Peyer's patch (tissue), 4 donors: ENCODE measurements around the gene C1QTNF6. TPM values are rescaled to one million over a fixed set of nuclear protein-coding genes. Genes with fewer than 3 reads are reported as not detected.

ENCODE experiments used
- DNase-seq, 3 donors: peaks; one replicate each; pipeline ENCODE4 v3.0.0-alpha.2; 2017 to 2019
- H3K27ac ChIP-seq, 4 donors: fragments of 200-600 bp; sonication (generic); one replicate each; pipeline ENCODE4 v1.5.1; 2016 to 2019
- H3K27me3 ChIP-seq, 2 donors: fragments of 200-600 bp; sonication (generic); one replicate each; pipeline ENCODE4 v1.5.1; 2019
- H3K36me3 ChIP-seq, 3 donors: fragments of 200-600 bp; sonication (generic); one replicate each; pipeline ENCODE4 v1.5.1; 2016 to 2019
- H3K4me1 ChIP-seq, 4 donors: fragments of 200-600 bp; sonication (generic); one replicate each; pipeline ENCODE4 v1.5.1; 2016 to 2019
- H3K4me3 ChIP-seq, 4 donors: fragments of 200-600 bp; sonication (generic); 1 replicate in 3 of 4; 2 replicates in 1 of 4; pipeline ENCODE4 v1.5.1; 2016 to 2019; ENCODE audit warnings: mild to moderate bottlenecking in 1 of 4
- H3K9me3 ChIP-seq, 4 donors: fragments of 200-600 bp; sonication (generic); one replicate each; pipeline ENCODE4 v1.5.1; 2016 to 2019; ENCODE audit warnings: mild to moderate bottlenecking in 1 of 4
- POLR2A ChIP-seq, 2 donors: fragments of 450-650 bp; IDR thresholded peaks; one replicate each; pipeline ENCODE4 v1.5.1; 2017; ENCODE audit warnings: antibody characterized with exemption in 2 of 2, mild to moderate bottlenecking in 2 of 2, moderate library complexity in 2 of 2
- total RNA-seq, 4 donors: library from RNA; depleted of rRNA; stranded (reverse); fragments of >200 nt; gene quantifications; one replicate each; pipeline ENCODE4 v1.1.0, GENCODE V29; 2016
- TF ChIP-seq, protein P1 (sequence below), 6 experiments: fragments of 450-650 bp in 4 of 6; fragments of 200-600 bp in 2 of 6; sonication (generic) in 1 of 6; IDR thresholded peaks; one replicate each; pipeline ENCODE4 v1.5.1; 2017 to 2019; ENCODE audit warnings: antibody characterized with exemption in 6 of 6, mild to moderate bottlenecking in 3 of 6, moderate library complexity in 1 of 6

Gene C1QTNF6
- total RNA-seq, 4 donors from 2014 or later: 3.9 to 9.4 (median 5.9) TPM

GRCh38 chr22:37210041-37210803 is 22.2 kb upstream of the C1QTNF6 start:
- Histone ChIP-seq H3K9me3 (no peaks in the 10 kb centered on the region), H3K4me1 (no peaks in the 10 kb centered on the region), H3K27ac (no peak overlapping the region), H3K4me3 (no peak overlapping the region), H3K27me3 (no peaks in the 10 kb centered on the region), H3K36me3 (no peaks in the 10 kb centered on the region)
- no peak for TF ChIP-seq POLR2A (IDR thresholded peaks at IDR 0.05)
- TF ChIP-seq, protein P1, sequence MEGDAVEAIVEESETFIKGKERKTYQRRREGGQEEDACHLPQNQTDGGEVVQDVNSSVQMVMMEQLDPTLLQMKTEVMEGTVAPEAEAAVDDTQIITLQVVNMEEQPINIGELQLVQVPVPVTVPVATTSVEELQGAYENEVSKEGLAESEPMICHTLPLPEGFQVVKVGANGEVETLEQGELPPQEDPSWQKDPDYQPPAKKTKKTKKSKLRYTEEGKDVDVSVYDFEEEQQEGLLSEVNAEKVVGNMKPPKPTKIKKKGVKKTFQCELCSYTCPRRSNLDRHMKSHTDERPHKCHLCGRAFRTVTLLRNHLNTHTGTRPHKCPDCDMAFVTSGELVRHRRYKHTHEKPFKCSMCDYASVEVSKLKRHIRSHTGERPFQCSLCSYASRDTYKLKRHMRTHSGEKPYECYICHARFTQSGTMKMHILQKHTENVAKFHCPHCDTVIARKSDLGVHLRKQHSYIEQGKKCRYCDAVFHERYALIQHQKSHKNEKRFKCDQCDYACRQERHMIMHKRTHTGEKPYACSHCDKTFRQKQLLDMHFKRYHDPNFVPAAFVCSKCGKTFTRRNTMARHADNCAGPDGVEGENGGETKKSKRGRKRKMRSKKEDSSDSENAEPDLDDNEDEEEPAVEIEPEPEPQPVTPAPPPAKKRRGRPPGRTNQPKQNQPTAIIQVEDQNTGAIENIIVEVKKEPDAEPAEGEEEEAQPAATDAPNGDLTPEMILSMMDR (IDR thresholded peaks at IDR 0.05): no peak
- DNase-seq: peak in 2 of 3 donors; percentile 29 to 35

DNA sequence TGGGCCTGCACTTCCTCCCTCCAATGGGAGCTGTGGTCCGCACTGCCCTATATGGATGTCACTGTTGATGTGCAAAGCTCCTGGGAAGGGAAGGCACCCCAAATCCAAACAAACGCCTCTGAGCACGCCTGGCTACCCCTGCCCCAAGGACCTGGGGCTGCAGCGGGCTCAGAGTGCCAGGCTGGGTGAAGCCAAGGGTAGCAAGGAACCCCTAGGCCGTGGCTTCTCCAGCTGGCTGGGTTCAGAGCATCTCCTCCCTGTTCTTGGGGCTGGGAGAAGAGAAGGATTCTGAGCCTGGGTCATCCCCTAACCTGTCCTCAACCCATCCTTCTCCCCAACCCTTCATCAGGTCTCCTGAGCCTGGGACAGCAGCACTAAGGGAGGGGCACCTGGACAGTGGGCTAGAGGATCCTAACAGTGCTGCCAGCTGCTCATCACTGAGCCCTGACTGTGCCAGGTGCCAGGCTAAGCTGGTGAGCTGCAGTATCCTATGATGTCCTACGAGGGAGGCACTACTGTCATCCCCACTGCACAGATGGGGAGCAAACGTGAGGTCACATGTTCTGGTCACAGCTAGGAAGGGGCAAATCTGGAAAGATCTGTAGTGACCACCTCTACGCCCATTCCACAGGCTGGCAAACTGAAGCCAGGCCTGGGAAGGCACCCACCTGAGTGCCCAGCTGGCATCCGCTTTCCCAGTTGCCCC is 21.2 kb upstream of the C1QTNF6 start:
- H3K36me3 ChIP-seq: no peaks in the 10 kb centered on the region
- no peaks in the 10 kb centered on the region for H3K9me3 ChIP-seq
- H3K4me3 ChIP-seq: no peak overlapping the region
- TF ChIP-seq, protein P1 (IDR thresholded peaks at IDR 0.05): no peak
- TF ChIP-seq POLR2A (IDR thresholded peaks at IDR 0.05): no peak
- no peaks in the 10 kb centered on the region for H3K4me1 ChIP-seq
- peak in 1 of 3 donors; percentile 29 for DNase-seq
- H3K27ac ChIP-seq: no peak overlapping the region
- no peaks in the 10 kb centered on the region for H3K27me3 ChIP-seq

- H3K36me3 ChIP-seq: no peaks in the 10 kb centered on the region
- H3K27ac ChIP-seq: no peak overlapping the region
- H3K4me1 ChIP-seq: no peaks in the 10 kb centered on the region
- TF ChIP-seq POLR2A (IDR thresholded peaks at IDR 0.05): no peak
- H3K9me3 ChIP-seq: no peaks in the 10 kb centered on the region
- DNase-seq: peak in 1 of 3 donors; percentile 42
- no peaks in the 10 kb centered on the region for H3K27me3 ChIP-seq
- no peak overlapping the region for H3K4me3 ChIP-seq
Measured at GRCh38 chr22:37208401-37209139, 20.5 kb upstream of the C1QTNF6 start.

- Histone ChIP-seq H3K27me3 (no peaks in the 10 kb centered on the region), H3K9me3 (no peaks in the 10 kb centered on the region), H3K4me3 (no peak overlapping the region), H3K36me3 (no peaks in the 10 kb centered on the region), H3K27ac (no peak overlapping the region), H3K4me1 (no peaks in the 10 kb centered on the region)
- peak in 1 of 3 donors; percentile 27 for DNase-seq
- TF ChIP-seq, protein P1 (IDR thresholded peaks at IDR 0.05): no peak
- TF ChIP-seq POLR2A (IDR thresholded peaks at IDR 0.05): no peak
Measured at GRCh38 chr22:37207981-37208380, 19.9 kb upstream of the C1QTNF6 start.

DNA sequence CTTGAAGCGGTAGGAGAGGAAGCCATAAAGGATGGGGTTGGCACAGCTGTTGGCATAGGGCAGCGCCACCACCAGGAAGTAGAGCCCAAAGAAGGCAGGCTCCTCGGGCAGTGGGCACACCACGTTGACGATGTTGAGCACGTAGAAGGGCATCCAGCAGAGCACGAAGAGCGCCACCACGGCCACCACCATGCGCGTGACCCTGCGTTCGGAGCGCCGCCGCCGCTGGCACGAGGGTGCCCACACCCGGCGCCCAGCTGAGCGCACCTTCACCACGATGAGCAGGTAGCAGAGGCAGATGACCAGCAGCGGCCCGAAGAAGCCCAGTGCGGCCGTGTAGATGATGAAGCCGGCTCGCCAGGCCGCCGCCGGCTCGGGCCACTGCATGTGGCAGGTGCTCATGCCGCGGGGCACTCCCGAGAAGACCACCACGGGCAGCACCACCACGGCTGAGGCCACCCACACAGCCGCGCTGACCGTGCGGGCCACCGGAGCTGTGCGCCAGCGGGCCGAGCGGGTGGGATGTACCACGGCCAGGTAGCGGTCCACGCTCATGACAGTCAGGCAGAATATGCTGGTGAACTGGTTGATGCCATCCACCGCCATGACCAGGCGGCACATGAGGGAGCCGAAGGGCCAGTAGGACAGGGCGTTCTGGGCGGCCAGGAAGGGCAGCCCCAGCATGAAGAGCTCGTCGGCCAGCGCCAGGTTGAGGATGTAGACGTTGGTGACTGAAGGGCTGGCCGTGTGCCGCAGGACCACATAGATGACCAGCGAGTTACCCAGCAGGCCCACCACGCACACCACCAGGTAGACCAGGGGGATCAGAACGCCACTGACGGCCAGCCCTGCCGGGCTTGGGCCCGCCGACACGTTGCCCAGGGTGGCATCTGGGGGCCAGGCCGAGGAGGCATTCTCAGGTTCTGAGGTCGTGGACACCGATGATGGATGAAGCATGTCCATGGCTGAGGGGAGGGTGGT is 19.1 kb upstream of the C1QTNF6 start:
- H3K4me3 ChIP-seq: no peak overlapping the region
- no peaks in the 10 kb centered on the region for H3K27me3 ChIP-seq
- H3K27ac ChIP-seq: no peak overlapping the region
- no peaks in the 10 kb centered on the region for H3K9me3 ChIP-seq
- H3K36me3 ChIP-seq: no peaks in the 10 kb centered on the region
- no peak for TF ChIP-seq POLR2A (IDR thresholded peaks at IDR 0.05)
- TF ChIP-seq, protein P1 (IDR thresholded peaks at IDR 0.05): no peak
- DNase-seq: peak in 2 of 3 donors; percentile 29 to 44
- H3K4me1 ChIP-seq: no peaks in the 10 kb centered on the region
